Thyroid gland (tissue), 4 donors: ENCODE measurements around the gene BICRA. TPM values are rescaled to one million over a fixed set of nuclear protein-coding genes. Genes with fewer than 3 reads are reported as not detected.

Experiments
- DNase-seq, 2 donors: peaks; one replicate each; pipeline ENCODE4 v3.0.0-alpha.2; 2019
- H3K27ac ChIP-seq, 3 donors: fragments of 200-600 bp; sonication (generic); 1 replicate in 2 of 3; 2 replicates in 1 of 3; pipeline ENCODE4 v1.5.1; 2016 to 2019; ENCODE audit warnings: mild to moderate bottlenecking in 1 of 3, moderate library complexity in 1 of 3
- H3K27me3 ChIP-seq: fragments of 200-600 bp; sonication (generic); one replicate; pipeline ENCODE4 v1.5.1; 2019
- H3K36me3 ChIP-seq, 2 donors: fragments of 200-600 bp; sonication (generic); one replicate each; pipeline ENCODE4 v1.5.1; 2016 to 2019
- H3K4me1 ChIP-seq, 2 donors: fragments of 200-600 bp; sonication (generic); one replicate each; pipeline ENCODE4 v1.5.1; 2017 to 2019
- H3K4me3 ChIP-seq, 3 donors: fragments of 200-600 bp; sonication (generic); replicated peaks in 1 of 3; 1 replicate in 2 of 3; 2 replicates in 1 of 3; pipeline ENCODE4 v1.5.1; 2016; ENCODE audit warnings: mild to moderate bottlenecking in 1 of 3
- H3K9me3 ChIP-seq: fragments of 200-600 bp; sonication (generic); one replicate; pipeline ENCODE4 v1.5.1; 2017
- POLR2A ChIP-seq, 2 donors: fragments of 450-650 bp; IDR thresholded peaks; one replicate each; pipeline ENCODE4 v1.6.1; 2017; ENCODE audit warnings: antibody characterized with exemption in 2 of 2, mild to moderate bottlenecking in 2 of 2, moderate library complexity in 1 of 2
- WGBS, 2 donors: methylation state at CpG; one replicate each; pipeline ENCODE4 v1.1.5; 2017; 5-methylcytosine and 5-hydroxymethylcytosine counted together
- intact Hi-C: fragments of 100-400 bp; cut with DNase I; formaldehyde crosslinking; loops from one replicate; pipeline ENCODE4 v1.15.1; 2023
- total RNA-seq, 4 donors: library from RNA; depleted of rRNA; stranded (reverse); fragments of >200 nt; gene quantifications; one replicate each; pipeline ENCODE4 v1.2.3, GENCODE V29; 2016
- TF ChIP-seq, protein P1 (sequence below), 6 experiments: fragments of 200-600 bp in 3 of 6; fragments of 450-650 bp in 3 of 6; sonication (generic) in 3 of 6; IDR thresholded peaks; one replicate each; pipeline ENCODE4 v1.5.1; 2016 to 2019; ENCODE audit warnings: antibody characterized with exemption in 6 of 6, mild to moderate bottlenecking in 2 of 6, inconsistent platforms in 1 of 6, moderate library complexity in 1 of 6

The BICRA gene
- total RNA-seq, 4 donors from 2014 or later: 5.8 to 15.2 (median 13.2) TPM

DNA sequence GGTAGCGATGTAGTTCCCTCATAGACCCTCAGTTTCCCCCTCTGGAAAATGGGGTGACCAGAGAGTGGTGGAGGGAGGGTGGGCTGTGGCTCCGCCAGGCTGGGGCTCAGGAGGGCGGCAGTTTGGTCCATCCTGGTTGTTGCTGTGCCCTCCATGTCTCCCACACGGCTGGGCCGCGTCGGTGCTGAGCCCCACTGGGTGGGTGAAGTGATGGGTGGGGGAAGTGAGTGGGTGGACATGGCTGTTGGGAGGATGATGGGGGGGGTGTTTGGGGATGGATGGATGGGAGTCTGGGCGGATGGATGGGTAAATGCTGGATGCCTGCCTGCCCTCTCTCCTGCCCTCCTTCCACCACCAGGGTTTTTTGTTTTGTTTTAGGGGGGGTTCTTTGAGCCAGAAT lies 87.7 kb downstream of the BICRA start:
- no peak overlapping the region for H3K27ac ChIP-seq
- H3K27me3 ChIP-seq: no peaks in the 10 kb centered on the region
- DNase-seq: no peak
- H3K9me3 ChIP-seq: no peaks in the 10 kb centered on the region
- 91 to 95% methylated on average over 5 to 7 of the region's 8 CpGs for WGBS, 2 donors
- peaks cover 15 to 21% of the 10 kb centered on the region in 2 donors for H3K36me3 ChIP-seq
- TF ChIP-seq, protein P1, sequence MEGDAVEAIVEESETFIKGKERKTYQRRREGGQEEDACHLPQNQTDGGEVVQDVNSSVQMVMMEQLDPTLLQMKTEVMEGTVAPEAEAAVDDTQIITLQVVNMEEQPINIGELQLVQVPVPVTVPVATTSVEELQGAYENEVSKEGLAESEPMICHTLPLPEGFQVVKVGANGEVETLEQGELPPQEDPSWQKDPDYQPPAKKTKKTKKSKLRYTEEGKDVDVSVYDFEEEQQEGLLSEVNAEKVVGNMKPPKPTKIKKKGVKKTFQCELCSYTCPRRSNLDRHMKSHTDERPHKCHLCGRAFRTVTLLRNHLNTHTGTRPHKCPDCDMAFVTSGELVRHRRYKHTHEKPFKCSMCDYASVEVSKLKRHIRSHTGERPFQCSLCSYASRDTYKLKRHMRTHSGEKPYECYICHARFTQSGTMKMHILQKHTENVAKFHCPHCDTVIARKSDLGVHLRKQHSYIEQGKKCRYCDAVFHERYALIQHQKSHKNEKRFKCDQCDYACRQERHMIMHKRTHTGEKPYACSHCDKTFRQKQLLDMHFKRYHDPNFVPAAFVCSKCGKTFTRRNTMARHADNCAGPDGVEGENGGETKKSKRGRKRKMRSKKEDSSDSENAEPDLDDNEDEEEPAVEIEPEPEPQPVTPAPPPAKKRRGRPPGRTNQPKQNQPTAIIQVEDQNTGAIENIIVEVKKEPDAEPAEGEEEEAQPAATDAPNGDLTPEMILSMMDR (IDR thresholded peaks at IDR 0.05): no peak
- TF ChIP-seq POLR2A (IDR thresholded peaks at IDR 0.05): no peak
- H3K4me1 ChIP-seq: no peaks in the 10 kb centered on the region
- no peak overlapping the region for H3K4me3 ChIP-seq
- intact Hi-C loops: loop anchor here (5.0 kb wide), 1 partner anchor 94 kb away; no protein-coding TSS in a partner anchor

DNA sequence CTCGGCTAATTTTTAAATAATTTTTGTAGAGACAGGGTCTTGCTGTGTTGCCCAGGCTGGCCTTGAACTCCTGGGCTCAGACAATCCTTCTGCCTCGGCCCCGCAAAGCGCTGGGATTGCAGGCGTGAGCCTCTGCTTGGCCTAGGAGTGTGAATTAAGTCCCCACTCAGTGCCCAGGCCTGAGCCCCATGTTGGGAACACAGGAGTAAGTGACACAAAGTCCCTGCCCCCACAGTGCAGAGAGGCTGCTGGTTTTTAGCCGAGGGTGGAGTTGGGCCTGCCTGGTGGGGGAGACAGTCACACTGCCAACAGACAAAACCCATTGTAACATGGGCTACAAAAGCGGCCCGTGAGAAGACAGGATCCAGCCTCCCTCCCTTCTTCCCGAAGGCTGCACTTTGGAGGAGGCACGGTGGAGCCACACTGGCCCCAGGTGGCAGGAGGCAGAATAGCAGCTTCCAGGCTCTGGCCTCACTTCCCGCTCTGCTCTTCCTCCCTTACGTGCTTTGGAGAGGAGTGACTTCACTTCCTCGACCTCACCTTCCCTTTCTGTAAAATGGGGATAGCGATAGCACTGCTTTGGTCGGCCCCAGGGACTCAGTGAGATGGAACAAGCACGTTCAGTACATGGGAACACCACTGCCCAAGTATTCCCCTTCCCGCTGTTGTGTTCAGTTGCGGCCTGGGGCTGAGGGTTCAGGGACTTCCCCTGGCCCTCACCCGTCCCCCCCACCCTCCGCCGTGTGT lies 89.1 kb downstream of the BICRA start:
- H3K4me1 ChIP-seq: no peaks in the 10 kb centered on the region
- H3K27ac ChIP-seq: peak overlapping the region in 2 of 3 donors; percentile 24 to 33
- peak; percentile 60 to 65 for DNase-seq
- TF ChIP-seq, protein P1 (IDR thresholded peaks at IDR 0.05): peak; percentile 93 to 98 (median 96)
- TF ChIP-seq POLR2A (IDR thresholded peaks at IDR 0.05): no peak
- no peaks in the 10 kb centered on the region for H3K9me3 ChIP-seq
- WGBS, 2 donors: 44 to 45% methylated on average over 15 to 20 of the region's 21 CpGs
- intact Hi-C loops: loop anchor here (2.0 to 5.0 kb wide), 2 partner anchors 96 to 261 kb away; no protein-coding TSS in a partner anchor
- peaks cover 25 to 31% of the 10 kb centered on the region in 2 donors for H3K36me3 ChIP-seq
- H3K4me3 ChIP-seq: no peak overlapping the region
- no peaks in the 10 kb centered on the region for H3K27me3 ChIP-seq

DNA sequence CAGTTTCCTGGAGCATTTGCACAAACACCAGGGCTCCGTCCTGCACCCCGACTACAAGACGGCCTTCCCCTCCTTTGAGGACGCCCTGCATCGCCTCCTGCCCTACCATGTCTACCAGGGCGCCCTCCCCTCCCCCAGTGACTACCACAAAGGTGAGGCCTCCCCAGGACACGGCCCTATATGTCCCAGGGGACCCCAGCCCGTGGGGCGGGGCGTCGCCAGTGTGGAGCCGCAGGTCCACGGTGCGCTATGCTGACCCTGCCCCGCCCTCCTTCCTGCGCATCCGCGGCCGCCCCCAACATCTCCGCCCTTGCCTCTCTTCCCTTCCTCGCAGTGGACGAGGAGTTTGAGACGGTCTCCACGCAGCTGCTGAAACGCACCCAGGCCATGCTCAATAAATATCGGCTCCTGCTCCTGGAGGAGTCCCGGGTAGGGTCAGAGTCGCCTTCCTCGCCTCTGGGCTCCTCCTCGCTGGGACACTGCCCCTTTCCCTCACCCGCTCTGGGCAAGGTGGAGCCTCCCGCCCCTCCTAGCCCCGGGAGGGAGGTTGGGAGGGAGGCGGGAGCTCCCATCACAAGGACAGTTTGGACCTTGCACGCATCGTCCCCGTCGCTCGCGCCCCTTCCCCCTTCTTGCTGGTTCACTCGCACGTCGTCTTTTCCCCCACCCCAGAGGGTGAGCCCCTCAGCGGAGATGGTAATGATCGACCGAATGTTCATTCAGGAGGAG lies 89.9 kb downstream of the BICRA start:
- Histone ChIP-seq H3K27me3 (no peaks in the 10 kb centered on the region), H3K27ac (no peak overlapping the region), H3K4me3 (no peak overlapping the region), H3K4me1 (no peaks in the 10 kb centered on the region), H3K36me3 (peaks cover 25 to 31% of the 10 kb centered on the region in 2 donors), H3K9me3 (no peaks in the 10 kb centered on the region)
- intact Hi-C loops: loop anchor here (2.0 to 5.0 kb wide), 2 partner anchors 96 to 262 kb away; no protein-coding TSS in a partner anchor
- DNase-seq: no peak
- TF ChIP-seq POLR2A (IDR thresholded peaks at IDR 0.05): no peak
- TF ChIP-seq, protein P1 (IDR thresholded peaks at IDR 0.05): no peak
- WGBS, 2 donors: 90 to 91% methylated on average over 39 to 46 of the region's 46 CpGs

DNA sequence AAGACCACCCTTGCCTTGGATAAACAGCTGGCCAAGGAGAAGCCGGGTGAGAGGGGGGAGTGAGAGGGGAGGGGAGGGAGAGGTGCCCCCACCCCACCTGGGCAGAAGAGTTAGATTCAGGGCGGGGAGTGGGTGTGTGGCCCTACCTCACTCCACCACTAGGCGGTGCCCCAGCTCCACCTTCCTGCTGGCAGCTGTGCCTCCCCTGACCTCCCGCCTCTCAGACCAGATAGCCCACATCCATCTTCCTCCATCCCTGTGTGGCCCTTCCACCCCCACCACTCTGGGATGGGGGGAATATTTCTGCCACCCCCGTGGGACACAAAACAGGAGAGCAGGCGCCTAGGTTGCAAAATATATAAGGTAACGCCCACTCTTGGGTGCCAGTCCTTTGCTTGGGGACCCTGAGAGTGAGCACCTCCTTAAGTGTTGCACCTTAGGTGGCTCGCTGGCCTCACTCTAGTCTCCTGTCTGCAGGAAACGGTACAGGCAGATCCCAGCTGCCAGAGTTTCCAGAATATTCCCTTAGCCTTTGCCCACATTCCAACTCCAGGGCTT lies 90.5 kb downstream of the BICRA start:
- no peaks in the 10 kb centered on the region for H3K9me3 ChIP-seq
- peaks cover 25 to 31% of the 10 kb centered on the region in 2 donors for H3K36me3 ChIP-seq
- no peak overlapping the region for H3K27ac ChIP-seq
- H3K27me3 ChIP-seq: no peaks in the 10 kb centered on the region
- TF ChIP-seq, protein P1 (IDR thresholded peaks at IDR 0.05): peak in 5 of 6 experiments; percentile 17 to 62 (median 42)
- TF ChIP-seq POLR2A (IDR thresholded peaks at IDR 0.05): no peak
- DNase-seq: peak; percentile 26 to 34
- H3K4me1 ChIP-seq: no peaks in the 10 kb centered on the region
- no peak overlapping the region for H3K4me3 ChIP-seq
- intact Hi-C loops: loop anchor here (2.0 to 5.0 kb wide), 2 partner anchors 97 to 263 kb away; no protein-coding TSS in a partner anchor
- WGBS, 2 donors: 71 to 73% methylated on average over 9 of the region's 9 CpGs
